Measurements from ENCODE around the gene RAB1B.
"Not testable (repeated sequence)": the region's sequence is repeated elsewhere in the genome, so short reads cannot be mapped to it uniquely, and the experiment has no call there.

Gene RAB1B

GRCh38 chr11:66310803-66311440, 42.5 kb downstream of the RAB1B start:
- not testable (repeated sequence) for DNase-seq

GRCh38 chr11:66311470-66311964, 43.1 kb downstream of the RAB1B start:
- DNase-seq: no peak

- DNase-seq: peak; percentile 87 to 92
Measured at GRCh38 chr11:66311965-66312548, 43.6 kb downstream of the RAB1B start.

- peak; percentile 85 to 93 for DNase-seq
Measured at GRCh38 chr11:66312549-66313320, 44.3 kb downstream of the RAB1B start.

- DNase-seq: no peak
Measured at GRCh38 chr11:66313321-66314185, 45.1 kb downstream of the RAB1B start.

- no peak for DNase-seq
Measured at GRCh38 chr11:66314186-66314501, 45.7 kb downstream of the RAB1B start.

- no peak for DNase-seq
Measured at GRCh38 chr11:66314561-66315497, 46.4 kb downstream of the RAB1B start.

GRCh38 chr11:66315498-66315885, 47.1 kb downstream of the RAB1B start:
- no peak for DNase-seq

GRCh38 chr11:66315921-66316811, 47.7 kb downstream of the RAB1B start:
- no peak for DNase-seq

GRCh38 chr11:66316849-66317251, 48.4 kb downstream of the RAB1B start, which contains the start of gene CD248:
Gene CD248, minus strand, starts transcription at chr11:66317044. Its CDS starts 17 bp downstream, at chr11:66317027.
- DNase-seq: no peak

GRCh38 chr11:66317322-66317722, 48.9 kb downstream of the RAB1B start:
- no peak for DNase-seq

- no peak for DNase-seq
Measured at GRCh38 chr11:66317723-66318599, 49.5 kb downstream of the RAB1B start.

- no peak for DNase-seq
Measured at GRCh38 chr11:66318600-66318970, 50.1 kb downstream of the RAB1B start.

- not testable (repeated sequence) for DNase-seq
Measured at GRCh38 chr11:66320289-66320688, 51.9 kb downstream of the RAB1B start.

- DNase-seq: not testable (repeated sequence)
Measured at GRCh38 chr11:66320748-66321147, 52.3 kb downstream of the RAB1B start.

- no peak for DNase-seq
Measured at GRCh38 chr11:66321606-66322005, 53.2 kb downstream of the RAB1B start.

- no peak for DNase-seq
Measured at GRCh38 chr11:66322732-66323427, 54.4 kb downstream of the RAB1B start.

- DNase-seq: no peak
Measured at GRCh38 chr11:66323684-66324083, 55.2 kb downstream of the RAB1B start.

- DNase-seq: no peak
Measured at GRCh38 chr11:66324664-66325063, 56.2 kb downstream of the RAB1B start.

All from SW 1271 (cell line).